Measurements from ENCODE around the gene BTBD10. TPM values are rescaled to one million over a fixed set of nuclear protein-coding genes. Genes with fewer than 3 reads are reported as not detected.
A peak's percentile ranks its signal among the peaks of the same experiment; 100 is the strongest.

Gene BTBD10
- 18.9 TPM for total RNA-seq
- polyA plus RNA-seq: 10 to 100 TPM; 12.9 to 14.2 (median 13.4) TPM

DNA sequence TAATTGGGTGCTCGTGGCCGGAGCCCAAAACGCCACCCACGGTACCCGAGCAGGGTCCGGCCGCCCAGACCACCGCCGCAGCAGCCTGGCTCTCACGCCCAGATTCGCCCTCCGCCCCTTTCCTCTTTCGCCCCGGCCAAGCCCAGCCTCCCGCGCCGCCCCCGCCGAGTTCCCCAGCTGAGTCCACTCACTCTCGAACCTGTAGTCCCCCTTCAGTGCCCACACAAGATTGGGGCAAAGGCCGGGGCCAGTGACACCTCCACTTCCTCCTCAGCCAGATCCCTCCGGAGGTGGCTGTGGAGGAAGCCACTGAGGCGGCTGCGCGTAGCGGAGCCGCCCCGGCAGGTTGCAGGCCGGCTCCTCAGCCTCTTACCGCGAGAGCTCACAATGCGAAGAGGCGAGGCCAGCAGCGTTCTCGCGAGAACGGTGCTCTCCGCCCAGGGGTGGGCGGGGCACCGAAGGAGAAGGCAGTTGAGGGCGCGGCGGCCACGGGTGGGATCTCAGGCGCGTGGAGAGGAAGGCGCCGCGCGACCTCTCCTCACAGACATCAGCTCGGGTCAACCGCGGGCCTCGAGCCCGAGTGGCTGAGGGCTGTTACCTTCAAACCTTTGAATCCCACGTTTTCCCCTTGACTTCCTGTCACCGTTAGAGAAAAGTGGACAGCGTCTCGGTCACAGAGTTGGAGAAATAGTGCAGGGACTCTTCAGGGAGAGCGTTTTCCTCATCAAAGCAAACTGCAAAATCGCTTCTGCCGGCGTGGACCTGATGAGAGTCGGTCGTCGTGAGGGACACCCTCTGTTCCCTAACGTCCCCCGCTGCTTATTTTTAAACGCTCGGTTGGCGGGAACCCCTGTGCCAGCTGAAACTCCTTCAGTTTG is at the start of gene BTBD10:
Gene BTBD10 (minus strand): TSS at position 322 of the 878 bp plus-strand sequence. CDS start 18,098 bp downstream, outside the sequence.
- Histone ChIP-seq H3K36me3 (ENCODE audit: control insufficient read depth, insufficient read depth, low read length) (no peaks in the 10 kb centered on the region), H3K4me3 (ENCODE audit: low read depth, low read length) (peak within 1 kb of the TSS; percentile 97), H3K27me3 (ENCODE audit: control insufficient read depth, insufficient read depth, low read length) (peaks cover 6% of the 10 kb centered on the region), H3K9me3 (ENCODE audit: control insufficient read depth in 2 of 2, low read length in 2 of 2) (no peaks in the 10 kb centered on the region), H3K4me1 (ENCODE audit: control insufficient read depth, insufficient read depth, low read length, poor library complexity, severe bottlenecking) (peaks cover 26% of the 10 kb centered on the region), H3K27ac (ENCODE audit: insufficient read depth, low read length, poor library complexity, severe bottlenecking) (peak within 1 kb of the TSS; percentile 91)
- peak within 1 kb of the TSS; percentile 98 to 100 (median 98) for H3K27ac Mint-ChIP-seq
- DNase-seq (peak; percentile 93 to 97 (median 94)), ATAC-seq (ENCODE audit: low read depth in 2 of 2) (peak; percentile 99)
- H3K4me1 Mint-ChIP-seq: peaks cover 28 to 59% (median 44%) of the 10 kb centered on the region in 4 donors
- H3K27me3 Mint-ChIP-seq: peaks cover 13% of the 10 kb centered on the region
- H3K36me3 Mint-ChIP-seq: peaks cover 11% of the 10 kb centered on the region
- no peaks in the 10 kb centered on the region for H3K9me3 Mint-ChIP-seq
- H3K4me3 Mint-ChIP-seq: peak within 1 kb of the TSS; percentile 98 to 100 (median 99)

DNA sequence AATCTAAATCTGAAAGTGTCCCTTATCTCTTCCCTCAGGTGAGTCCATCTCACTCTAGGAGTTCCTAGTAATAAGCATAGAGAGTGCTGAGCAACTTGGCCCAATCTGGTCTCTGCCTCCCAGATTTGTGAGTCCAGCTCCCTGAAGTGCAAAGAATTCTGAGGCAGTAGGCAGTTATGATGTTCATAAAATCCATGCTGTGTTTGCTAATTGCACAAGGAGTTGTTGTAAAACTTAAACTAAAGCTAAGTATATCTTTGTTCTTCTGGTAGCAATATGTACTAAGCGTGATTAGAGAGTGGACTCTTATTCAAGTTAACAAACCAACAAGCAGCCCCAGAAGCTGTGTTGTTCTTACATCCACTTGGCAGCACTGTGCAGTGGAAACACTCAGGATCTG is 40.4 kb upstream of the BTBD10 start:
- no peak overlapping the region for H3K27ac ChIP-seq (ENCODE audit: insufficient read depth, low read length, poor library complexity, severe bottlenecking)
- no peaks in the 10 kb centered on the region for H3K4me1 ChIP-seq (ENCODE audit: control insufficient read depth, insufficient read depth, low read length, poor library complexity, severe bottlenecking)
- DNase-seq: no peak
- Mint-ChIP-seq H3K27me3 (peaks cover 23% of the 10 kb centered on the region), H3K36me3 (no peaks in the 10 kb centered on the region), H3K9me3 (no peaks in the 10 kb centered on the region), H3K4me1 (no peaks in the 10 kb centered on the region), H3K4me3 (no peak overlapping the region), H3K27ac (no peak overlapping the region)
- H3K36me3 ChIP-seq (ENCODE audit: control insufficient read depth, insufficient read depth, low read length): no peaks in the 10 kb centered on the region
- H3K9me3 ChIP-seq (ENCODE audit: control insufficient read depth in 2 of 2, low read length in 2 of 2): no peaks in the 10 kb centered on the region
- H3K4me3 ChIP-seq (ENCODE audit: low read depth, low read length): no peak overlapping the region
- no peak for ATAC-seq (ENCODE audit: low read depth in 2 of 2)
- peaks cover 3% of the 10 kb centered on the region for H3K27me3 ChIP-seq (ENCODE audit: control insufficient read depth, insufficient read depth, low read length)

DNA sequence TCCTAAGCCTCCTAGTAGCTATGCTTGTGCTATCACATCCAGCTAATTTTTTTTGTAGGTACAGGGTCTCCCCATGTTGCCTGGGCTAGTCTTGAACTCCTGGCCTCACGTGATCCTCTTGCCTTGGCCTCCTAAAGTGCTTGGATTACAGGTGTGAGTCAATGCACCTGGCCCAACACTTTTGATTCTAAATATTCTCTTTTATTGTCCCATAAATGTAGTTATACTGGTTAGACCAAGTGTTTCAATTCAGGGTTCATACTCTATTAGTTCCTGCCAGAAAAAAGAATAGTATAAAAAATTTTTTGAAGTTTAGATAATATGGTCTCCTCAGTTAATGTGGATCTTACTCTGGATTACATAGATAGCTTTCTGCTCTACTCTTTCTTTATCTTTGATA is 39.5 kb upstream of the BTBD10 start:
- H3K4me1 Mint-ChIP-seq: no peaks in the 10 kb centered on the region
- no peak overlapping the region for H3K27ac ChIP-seq (ENCODE audit: insufficient read depth, low read length, poor library complexity, severe bottlenecking)
- no peaks in the 10 kb centered on the region for H3K9me3 Mint-ChIP-seq
- no peak overlapping the region for H3K4me3 Mint-ChIP-seq
- ATAC-seq (ENCODE audit: low read depth in 2 of 2) (no peak), DNase-seq (no peak)
- no peak overlapping the region for H3K27ac Mint-ChIP-seq
- H3K36me3 ChIP-seq (ENCODE audit: control insufficient read depth, insufficient read depth, low read length): no peaks in the 10 kb centered on the region
- H3K9me3 ChIP-seq (ENCODE audit: control insufficient read depth in 2 of 2, low read length in 2 of 2): no peaks in the 10 kb centered on the region
- H3K27me3 Mint-ChIP-seq: peaks cover 27% of the 10 kb centered on the region
- peaks cover 3% of the 10 kb centered on the region for H3K27me3 ChIP-seq (ENCODE audit: control insufficient read depth, insufficient read depth, low read length)
- H3K36me3 Mint-ChIP-seq: no peaks in the 10 kb centered on the region
- H3K4me1 ChIP-seq (ENCODE audit: control insufficient read depth, insufficient read depth, low read length, poor library complexity, severe bottlenecking): no peaks in the 10 kb centered on the region
- no peak overlapping the region for H3K4me3 ChIP-seq (ENCODE audit: low read depth, low read length)

DNA sequence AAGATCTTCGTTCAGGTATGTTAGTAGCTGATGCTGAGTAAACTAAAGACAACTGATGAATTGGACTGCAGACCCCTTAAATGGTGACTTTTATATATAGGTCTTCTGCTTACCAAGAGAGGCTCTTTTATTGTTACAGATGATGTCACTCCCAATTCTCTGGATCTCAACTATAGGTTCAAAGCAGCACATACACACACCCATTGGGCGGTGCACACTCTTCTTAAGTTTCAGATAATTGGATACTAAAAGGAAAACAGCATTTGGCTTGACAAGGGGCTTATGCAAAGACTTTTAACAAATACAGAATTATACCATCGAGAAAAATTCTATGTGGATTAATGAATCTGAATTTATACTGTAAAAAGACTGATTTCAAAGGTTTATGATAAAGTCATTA is 32.9 kb upstream of the BTBD10 start, which contains the start of gene PTH:
Gene PTH (minus strand): TSS at position 69 of the 400 bp plus-strand sequence. CDS start 3,142 bp downstream, outside the sequence.
- no peak within 1 kb of the TSS for H3K27ac ChIP-seq (ENCODE audit: insufficient read depth, low read length, poor library complexity, severe bottlenecking)
- ATAC-seq (ENCODE audit: low read depth in 2 of 2) (no peak), DNase-seq (no peak)
- no peak within 1 kb of the TSS for H3K4me3 ChIP-seq (ENCODE audit: low read depth, low read length)
- Mint-ChIP-seq H3K27me3 (peaks cover 25% of the 10 kb centered on the region), H3K4me1 (no peaks in the 10 kb centered on the region), H3K27ac (no peak within 1 kb of the TSS), H3K36me3 (no peaks in the 10 kb centered on the region), H3K4me3 (no peak within 1 kb of the TSS), H3K9me3 (no peaks in the 10 kb centered on the region)
- H3K36me3 ChIP-seq (ENCODE audit: control insufficient read depth, insufficient read depth, low read length): no peaks in the 10 kb centered on the region
- peaks cover 2% of the 10 kb centered on the region for H3K27me3 ChIP-seq (ENCODE audit: control insufficient read depth, insufficient read depth, low read length)
- H3K4me1 ChIP-seq (ENCODE audit: control insufficient read depth, insufficient read depth, low read length, poor library complexity, severe bottlenecking): no peaks in the 10 kb centered on the region
- no peaks in the 10 kb centered on the region for H3K9me3 ChIP-seq (ENCODE audit: control insufficient read depth in 2 of 2, low read length in 2 of 2)

DNA sequence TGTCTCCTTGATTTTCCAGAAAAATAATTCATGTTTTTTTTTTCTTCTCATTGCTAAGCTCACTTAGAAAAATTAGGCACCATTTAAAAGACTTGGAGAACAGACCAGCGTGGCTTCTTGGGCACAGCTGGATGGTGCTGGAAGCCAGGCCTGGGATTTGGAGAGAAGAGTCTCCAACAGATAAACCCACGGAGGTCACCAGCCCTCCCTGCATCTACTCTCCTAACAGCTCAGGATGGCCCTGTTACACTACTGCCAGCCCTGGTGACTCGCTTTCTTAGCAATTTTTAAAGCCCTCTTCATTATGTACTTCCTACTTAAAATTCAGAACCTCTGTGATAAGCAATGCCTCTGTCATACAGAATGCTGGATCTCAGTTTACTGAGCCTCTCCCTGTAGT is 31.0 kb upstream of the BTBD10 start:
- H3K4me1 Mint-ChIP-seq: no peaks in the 10 kb centered on the region
- no peak for DNase-seq

DNA sequence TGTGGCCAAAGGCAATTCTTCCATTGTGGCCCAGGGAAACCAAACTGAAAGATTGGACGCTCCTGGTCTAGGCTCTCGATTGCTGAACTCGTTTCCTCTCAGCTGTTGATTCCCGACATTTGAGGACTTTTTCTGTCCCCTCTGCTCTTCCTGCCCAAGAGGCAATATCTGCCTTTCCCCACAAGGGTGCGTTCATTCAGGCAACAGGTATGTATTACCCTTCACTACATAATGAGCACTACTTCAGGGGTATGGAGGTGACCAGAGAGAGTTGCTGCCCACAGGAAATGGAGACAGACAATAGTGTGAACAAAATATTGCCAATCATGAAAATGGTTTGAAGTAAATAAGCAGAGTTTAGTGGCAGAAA is 24.6 kb upstream of the BTBD10 start:
- Mint-ChIP-seq H3K27ac (peak overlapping the region in 2 of 3 donors; percentile 22 to 75), H3K27me3 (peaks cover 10% of the 10 kb centered on the region), H3K4me3 (peak overlapping the region; percentile 62 to 89 (median 82)), H3K9me3 (peaks cover 0 to 2% (median 0%) of the 10 kb centered on the region in 7 donors), H3K36me3 (no peaks in the 10 kb centered on the region), H3K4me1 (peaks cover 2 to 10% (median 6%) of the 10 kb centered on the region in 4 donors)
- H3K9me3 ChIP-seq (ENCODE audit: control insufficient read depth in 2 of 2, low read length in 2 of 2): no peaks in the 10 kb centered on the region
- DNase-seq: peak in 2 of 3 donors; percentile 39 to 44
- ATAC-seq (ENCODE audit: low read depth in 2 of 2): peak; percentile 61 to 62
- H3K4me1 ChIP-seq (ENCODE audit: control insufficient read depth, insufficient read depth, low read length, poor library complexity, severe bottlenecking): peaks cover 7% of the 10 kb centered on the region
- H3K27ac ChIP-seq (ENCODE audit: insufficient read depth, low read length, poor library complexity, severe bottlenecking): peak overlapping the region; percentile 29
- no peaks in the 10 kb centered on the region for H3K27me3 ChIP-seq (ENCODE audit: control insufficient read depth, insufficient read depth, low read length)
- H3K4me3 ChIP-seq (ENCODE audit: low read depth, low read length): peak overlapping the region; percentile 67
- H3K36me3 ChIP-seq (ENCODE audit: control insufficient read depth, insufficient read depth, low read length): no peaks in the 10 kb centered on the region

More for the DNA sequence above, 31.0 kb upstream of the BTBD10 start:
- H3K27me3 ChIP-seq (ENCODE audit: control insufficient read depth, insufficient read depth, low read length): peaks cover 2% of the 10 kb centered on the region
- Mint-ChIP-seq H3K36me3 (no peaks in the 10 kb centered on the region), H3K27me3 (peaks cover 18% of the 10 kb centered on the region), H3K9me3 (no peaks in the 10 kb centered on the region), H3K4me3 (no peak overlapping the region), H3K27ac (no peak overlapping the region)
- H3K27ac ChIP-seq (ENCODE audit: insufficient read depth, low read length, poor library complexity, severe bottlenecking): no peak overlapping the region
- no peak overlapping the region for H3K4me3 ChIP-seq (ENCODE audit: low read depth, low read length)
- no peaks in the 10 kb centered on the region for H3K4me1 ChIP-seq (ENCODE audit: control insufficient read depth, insufficient read depth, low read length, poor library complexity, severe bottlenecking)
- no peak for ATAC-seq (ENCODE audit: low read depth in 2 of 2)
- H3K9me3 ChIP-seq (ENCODE audit: control insufficient read depth in 2 of 2, low read length in 2 of 2): no peaks in the 10 kb centered on the region
- H3K36me3 ChIP-seq (ENCODE audit: control insufficient read depth, insufficient read depth, low read length): no peaks in the 10 kb centered on the region

DNA sequence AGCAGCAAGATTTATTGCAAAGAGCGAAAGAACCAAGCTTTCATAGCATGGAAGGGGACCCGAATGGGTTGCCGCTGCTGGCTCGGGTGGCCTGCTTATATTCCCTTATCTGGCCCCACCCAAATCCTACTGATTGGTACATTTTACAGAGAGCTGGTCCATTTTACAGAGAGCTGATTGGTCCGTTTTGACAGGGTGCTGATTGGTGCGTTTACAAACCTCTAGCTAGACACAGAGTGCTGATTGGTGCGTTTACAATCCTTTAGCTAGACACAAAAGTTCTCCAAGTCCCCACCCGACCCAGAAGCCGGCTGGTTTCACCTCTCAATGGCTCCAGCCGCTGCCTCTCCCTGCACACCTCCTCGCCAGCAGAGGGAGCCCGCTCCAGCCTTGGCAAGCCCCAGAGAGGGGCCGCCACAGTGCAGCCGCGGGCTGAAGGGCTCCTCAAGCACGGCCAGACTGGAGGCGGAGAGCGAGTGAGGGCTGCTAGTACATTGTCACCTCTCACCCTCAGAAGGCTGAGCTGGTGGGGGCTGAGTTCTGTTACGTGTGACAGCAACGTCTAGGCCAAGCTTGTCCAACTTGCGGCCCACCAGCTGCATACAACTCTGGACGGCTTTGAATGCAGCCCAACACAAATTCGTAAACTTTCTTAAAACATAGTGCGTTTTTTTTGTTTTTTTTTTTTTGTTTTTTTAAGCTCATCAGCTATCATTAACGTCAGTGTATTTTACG is 24.1 kb upstream of the BTBD10 start:
- no peak overlapping the region for H3K27ac ChIP-seq (ENCODE audit: insufficient read depth, low read length, poor library complexity, severe bottlenecking)
- H3K4me1 ChIP-seq (ENCODE audit: control insufficient read depth, insufficient read depth, low read length, poor library complexity, severe bottlenecking): peaks cover 7% of the 10 kb centered on the region
- peak overlapping the region; percentile 67 for H3K4me3 ChIP-seq (ENCODE audit: low read depth, low read length)
- no peaks in the 10 kb centered on the region for H3K27me3 ChIP-seq (ENCODE audit: control insufficient read depth, insufficient read depth, low read length)
- Mint-ChIP-seq H3K4me1 (peaks cover 2 to 10% (median 6%) of the 10 kb centered on the region in 4 donors), H3K27me3 (peaks cover 14% of the 10 kb centered on the region), H3K27ac (peak overlapping the region in 2 of 3 donors; percentile 22 to 75), H3K36me3 (no peaks in the 10 kb centered on the region), H3K4me3 (peak overlapping the region; percentile 62 to 89 (median 82)), H3K9me3 (peaks cover 0 to 4% (median 0%) of the 10 kb centered on the region in 7 donors)
- no peaks in the 10 kb centered on the region for H3K36me3 ChIP-seq (ENCODE audit: control insufficient read depth, insufficient read depth, low read length)
- ATAC-seq (ENCODE audit: low read depth in 2 of 2) (peak; percentile 82 to 89), DNase-seq (peak; percentile 40 to 69 (median 57))
- H3K9me3 ChIP-seq (ENCODE audit: control insufficient read depth in 2 of 2, low read length in 2 of 2): no peaks in the 10 kb centered on the region

Data from CD4-positive, CD25-positive, alpha-beta regulatory T cell (primary cell).